Ovary (tissue), 3 donors: Measurements from ENCODE around the gene PACSIN2.

ENCODE experiments used
- CTCF ChIP-seq, 3 donors: fragments of 450-650 bp in 2 of 3; fragments of 200-600 bp in 1 of 3; IDR thresholded peaks; one replicate each; pipeline versions ENCODE4 v1.5.1 to v1.8.0; 2016 to 2022; ENCODE audit warnings: antibody characterized with exemption in 3 of 3, mild to moderate bottlenecking in 1 of 3
- EP300 ChIP-seq: sonication (generic); formaldehyde crosslinking; IDR thresholded peaks from one replicate; pipeline ENCODE4 v1.6.1; 2017; ENCODE audit warnings: antibody characterized with exemption
- POLR2A ChIP-seq: fragments of 450-650 bp; IDR thresholded peaks from one replicate; pipeline ENCODE4 v1.6.1; 2017; ENCODE audit warnings: antibody characterized with exemption, mild to moderate bottlenecking, moderate library complexity
- donor health status: DM: no; HTN: no; CAD: no.

GRCh38 chr22:42887120-42887519, 127.8 kb downstream of the PACSIN2 start:
- TF ChIP-seq CTCF (IDR thresholded peaks at IDR 0.05), result no peak
- no peak for TF ChIP-seq EP300
- TF ChIP-seq POLR2A, result no peak
